Bladder microvascular endothelial cell (primary cell): ENCODE measurements around the gene TET2. TPM values are rescaled to one million over a fixed set of nuclear protein-coding genes. Genes with fewer than 3 reads are reported as not detected.

Experiments used
- total RNA-seq: library from RNA; depleted of rRNA; stranded (reverse); fragments of >200 nt; gene quantifications from 2 replicates; pipeline ENCODE4 v1.2.3, GENCODE V29; 2014

TET2 gene
- total RNA-seq = 6.3 and 18.9 TPM in 2 replicates

GRCh38 chr4:105146276-105147015, at the start of gene TET2:
TSS of gene TET2 (plus strand) at chr4:105146876. CDS start at chr4:105233943, 87,067 bp downstream.

